ENCODE data around the gene HUNK. TPM values are rescaled to one million over a fixed set of nuclear protein-coding genes. Genes with fewer than 3 reads are reported as not detected.

The HUNK gene
- total RNA-seq, 1 experiment from 2014 or later, result 7.0 TPM

- Mint-ChIP-seq H3K27me3 (ENCODE audit: low read depth) (peaks cover 2% of the 10 kb centered on the region; the same call in 1 of the 2 replicates), H3K27ac (no peak overlapping the region), H3K4me1 (no peaks in the 10 kb centered on the region), H3K4me3 (no peak overlapping the region), H3K9me3 (peaks cover 26% of the 10 kb centered on the region), H3K36me3 (peaks cover 5% of the 10 kb centered on the region; the same call in 1 of the 2 replicates)
- TF ChIP-seq ZNF232 (CRISPR knock-in tag; IDR thresholded peaks at IDR 0.05) (no peak), JAZF1 (CRISPR knock-in tag; IDR thresholded peaks at IDR 0.05) (no peak), ATF2 (CRISPR knock-in tag; IDR thresholded peaks at IDR 0.05; ENCODE audit: borderline replicate concordance, low read depth) (no peak), NFE2L1 (CRISPR knock-in tag; IDR thresholded peaks at IDR 0.05) (no peak), GRHL2 (CRISPR knock-in tag; IDR thresholded peaks at IDR 0.05; ENCODE audit: insufficient replicate concordance, severe bottlenecking) (no peak), KAT7 (CRISPR knock-in tag; IDR thresholded peaks at IDR 0.05; ENCODE audit: borderline replicate concordance) (no peak), TP53 (CRISPR knock-in tag; IDR thresholded peaks at IDR 0.05) (no peak), ZNF423 (CRISPR knock-in tag; IDR thresholded peaks at IDR 0.05) (no peak), ZNF317 (CRISPR knock-in tag; IDR thresholded peaks at IDR 0.05; ENCODE audit: borderline replicate concordance, low read depth) (no peak), SMAD3 (CRISPR knock-in tag; IDR thresholded peaks at IDR 0.05; ENCODE audit: borderline replicate concordance) (no peak), NR3C1 (CRISPR knock-in tag; conservative IDR thresholded peaks at IDR 0.05; ENCODE audit: low read depth) (no peak), ZBTB21 (CRISPR knock-in tag; IDR thresholded peaks at IDR 0.05; ENCODE audit: borderline replicate concordance) (no peak)
- ChIA-PET CTCF (no interaction called here), POLR2A (no interaction called here)
- ATAC-seq (no peak), DNase-seq (ENCODE audit: low spot score) (no peak)
Measured at GRCh38 chr21:31830701-31831100, 42.1 kb upstream of the HUNK start.

GRCh38 chr21:31837041-31837440 is 35.8 kb upstream of the HUNK start:
- ChIA-PET POLR2A (no interaction called here), CTCF (interaction anchor here (0.6 to 0.9 kb wide), 2 partner anchors 29 to 49 kb away, joined by 3 read pairs; no protein-coding TSS in a partner anchor)
- Mint-ChIP-seq H3K27ac (no peak overlapping the region), H3K27me3 (ENCODE audit: low read depth) (no peaks in the 10 kb centered on the region), H3K4me1 (no peaks in the 10 kb centered on the region), H3K36me3 (no peaks in the 10 kb centered on the region), H3K4me3 (no peak overlapping the region), H3K9me3 (no peaks in the 10 kb centered on the region)
- TF ChIP-seq ZNF121 (CRISPR knock-in tag; IDR thresholded peaks at IDR 0.05) (no peak), PREB (CRISPR knock-in tag; IDR thresholded peaks at IDR 0.05; ENCODE audit: borderline replicate concordance) (no peak), ZNF425 (CRISPR knock-in tag; conservative IDR thresholded peaks at IDR 0.05) (no peak), ZBTB21 (CRISPR knock-in tag; IDR thresholded peaks at IDR 0.05; ENCODE audit: borderline replicate concordance) (no peak), ZMAT4 (CRISPR knock-in tag; IDR thresholded peaks at IDR 0.05) (no peak), EMX1 (CRISPR knock-in tag; IDR thresholded peaks at IDR 0.05) (no peak), CTCF (IDR thresholded peaks at IDR 0.05) (no peak), MYBL2 (CRISPR knock-in tag; IDR thresholded peaks at IDR 0.05) (no peak), E2F4 (CRISPR knock-in tag; IDR thresholded peaks at IDR 0.05; ENCODE audit: borderline replicate concordance, low read depth) (no peak), NFYB (CRISPR knock-in tag; conservative IDR thresholded peaks at IDR 0.05; ENCODE audit: low read depth) (no peak), ZNF671 (CRISPR knock-in tag; IDR thresholded peaks at IDR 0.05) (no peak), IRF2 (CRISPR knock-in tag; IDR thresholded peaks at IDR 0.05; ENCODE audit: borderline replicate concordance, low read depth) (no peak), RORB (CRISPR knock-in tag; IDR thresholded peaks at IDR 0.05) (no peak), IRF1 (CRISPR knock-in tag; IDR thresholded peaks at IDR 0.05) (no peak), CBFB (CRISPR knock-in tag; IDR thresholded peaks at IDR 0.05; ENCODE audit: low read depth) (no peak), NR2C2 (CRISPR knock-in tag; IDR thresholded peaks at IDR 0.05) (no peak)
- DNase-seq (ENCODE audit: low spot score) (no peak), ATAC-seq (no peak)
